CD4-positive, alpha-beta T cell treated with Interleukin-21 for 1 hour (primary cell): Measurements from ENCODE around the gene NEUROD2.
A peak's percentile ranks its signal among the peaks of the same experiment; 100 is the strongest.
"Not testable (repeated sequence)": the region's sequence is repeated elsewhere in the genome, so short reads cannot be mapped to it uniquely, and the experiment has no call there.

Experiments used
- DNase-seq: peaks from one replicate; pipeline ENCODE4 v3.0.0-alpha.2; 2020

Gene NEUROD2

GRCh38 chr17:39601758-39602532 lies 5.8 kb downstream of the NEUROD2 start:
- DNase-seq = no peak

GRCh38 chr17:39600997-39601597 lies 6.6 kb downstream of the NEUROD2 start:
- no peak for DNase-seq

GRCh38 chr17:39600288-39600996 lies 7.3 kb downstream of the NEUROD2 start:
- DNase-seq = no peak

- DNase-seq = no peak
Observed at GRCh38 chr17:39599665-39600231, 8.0 kb downstream of the NEUROD2 start.

- no peak for DNase-seq
Observed at GRCh38 chr17:39599004-39599664, 8.6 kb downstream of the NEUROD2 start.

- no peak for DNase-seq
Observed at GRCh38 chr17:39598630-39599003, 9.1 kb downstream of the NEUROD2 start.

- DNase-seq = no peak
Observed at GRCh38 chr17:39598047-39598481, 9.7 kb downstream of the NEUROD2 start.

GRCh38 chr17:39597372-39598046 lies 10.2 kb downstream of the NEUROD2 start:
- no peak for DNase-seq

GRCh38 chr17:39596543-39597267 lies 11.0 kb downstream of the NEUROD2 start:
- no peak for DNase-seq

- no peak for DNase-seq
Observed at GRCh38 chr17:39595928-39596510, 11.7 kb downstream of the NEUROD2 start.

- DNase-seq = no peak
Observed at GRCh38 chr17:39595294-39595693, 12.4 kb downstream of the NEUROD2 start.

GRCh38 chr17:39593371-39593770 lies 14.3 kb downstream of the NEUROD2 start:
- no peak for DNase-seq

- DNase-seq = peak; percentile 19
Observed at GRCh38 chr17:39591958-39592954, 15.5 kb downstream of the NEUROD2 start.

GRCh38 chr17:39590180-39590579 lies 17.5 kb downstream of the NEUROD2 start:
- DNase-seq = not testable (repeated sequence)

- no peak for DNase-seq
Observed at GRCh38 chr17:39582658-39583057, 25.1 kb downstream of the NEUROD2 start.

- DNase-seq = no peak
Observed at GRCh38 chr17:39581759-39582085, 26.0 kb downstream of the NEUROD2 start.

GRCh38 chr17:39581071-39581758 lies 26.5 kb downstream of the NEUROD2 start:
- DNase-seq = no peak

- no peak for DNase-seq
Observed at GRCh38 chr17:39580082-39580468, 27.6 kb downstream of the NEUROD2 start.

GRCh38 chr17:39579318-39580081 lies 28.2 kb downstream of the NEUROD2 start:
- no peak for DNase-seq
